SJCRH30 (cell line): ENCODE results near the gene TMEM181. TPM values are rescaled to one million over a fixed set of nuclear protein-coding genes. Genes with fewer than 3 reads are reported as not detected.
"Not testable (repeated sequence)": the region's sequence is repeated elsewhere in the genome, so short reads cannot be mapped to it uniquely, and the experiment has no call there.

Experiments used
- DNase-seq, 2 experiments: peaks; one replicate each; pipeline ENCODE4 v3.0.0-alpha.2; 2015 to 2020
- H3K27ac ChIP-seq: fragments of 250-450 bp; sonication (Bioruptor Pico); 2 replicates; pipeline ENCODE4 v1.5.1; 2020; ENCODE audit warnings: mild to moderate bottlenecking, moderate library complexity
- H3K27me3 ChIP-seq: fragments of 250-450 bp; sonication (Bioruptor Pico); 2 replicates; pipeline ENCODE4 v1.5.1; 2020; ENCODE audit warnings: mild to moderate bottlenecking, moderate library complexity
- H3K36me3 ChIP-seq: fragments of 250-450 bp; sonication (Bioruptor Pico); 2 replicates; pipeline ENCODE4 v1.5.1; 2020; ENCODE audit warnings: mild to moderate bottlenecking, moderate library complexity
- H3K4me1 ChIP-seq: fragments of 250-450 bp; sonication (Bioruptor Pico); 2 replicates; pipeline ENCODE4 v1.5.1; 2020; ENCODE audit warnings: mild to moderate bottlenecking, moderate library complexity
- H3K4me3 ChIP-seq: fragments of 250-450 bp; sonication (Bioruptor Pico); 2 replicates; pipeline ENCODE4 v1.5.1; 2020; ENCODE audit warnings: mild to moderate bottlenecking, moderate library complexity
- H3K9me3 ChIP-seq: fragments of 250-450 bp; sonication (Bioruptor Pico); replicated peaks from 2 replicates; pipeline ENCODE4 v1.5.1; 2020; ENCODE audit warnings: mild to moderate bottlenecking, moderate library complexity
- total RNA-seq: library from RNA; depleted of rRNA; stranded (reverse); fragments of >200 nt; shearing (Covaris generic); gene quantifications from 2 replicates; pipeline ENCODE4 v1.2.3, GENCODE V29; 2014; rRNA removed

Gene TMEM181
- total RNA-seq, result 31.1 and 33.5 TPM in 2 replicates

GRCh38 chr6:158559895-158560835 is at the start of gene TMEM181:
Gene TMEM181 (plus strand): TSS chr6:158560091. CDS start chr6:158560225, 134 bp downstream.
- peak; percentile 76 to 87 for DNase-seq
- Histone ChIP-seq H3K4me3 (peak within 1 kb of the TSS; percentile 86), H3K27me3 (no peaks in the 10 kb centered on the region), H3K4me1 (peaks cover 5% of the 10 kb centered on the region; the same call in 1 of the 2 replicates), H3K27ac (peak within 1 kb of the TSS; percentile 79), H3K36me3 (no peaks in the 10 kb centered on the region), H3K9me3 (no peaks in the 10 kb centered on the region)

GRCh38 chr6:158512809-158513208 is 47.1 kb upstream of the TMEM181 start:
- peaks cover 15% of the 10 kb centered on the region for H3K36me3 ChIP-seq
- DNase-seq, result no peak

GRCh38 chr6:158514176-158514575 is 45.7 kb upstream of the TMEM181 start:
- Histone ChIP-seq H3K27ac (no peak overlapping the region), H3K4me3 (no peak overlapping the region), H3K9me3 (no peaks in the 10 kb centered on the region), H3K4me1 (peaks cover 2% of the 10 kb centered on the region), H3K27me3 (no peaks in the 10 kb centered on the region), H3K36me3 (peaks cover 7% of the 10 kb centered on the region)
- no peak for DNase-seq

More at GRCh38 chr6:158512809-158513208, 47.1 kb upstream of the TMEM181 start:
- Histone ChIP-seq H3K4me1 (no peaks in the 10 kb centered on the region; the same call in none of the 2 replicates), H3K27me3 (no peaks in the 10 kb centered on the region), H3K27ac (no peak overlapping the region), H3K9me3 (no peaks in the 10 kb centered on the region), H3K4me3 (no peak overlapping the region)

GRCh38 chr6:158514991-158515390 is 44.9 kb upstream of the TMEM181 start:
- Histone ChIP-seq H3K4me3 (no peak overlapping the region), H3K36me3 (peaks cover 7% of the 10 kb centered on the region), H3K9me3 (no peaks in the 10 kb centered on the region), H3K4me1 (peaks cover 2% of the 10 kb centered on the region), H3K27ac (no peak overlapping the region), H3K27me3 (no peaks in the 10 kb centered on the region)
- no peak for DNase-seq

GRCh38 chr6:158516098-158516497 is 43.8 kb upstream of the TMEM181 start:
- Histone ChIP-seq H3K4me1 (peaks cover 2% of the 10 kb centered on the region), H3K27ac (no peak overlapping the region), H3K9me3 (no peaks in the 10 kb centered on the region), H3K4me3 (no peak overlapping the region), H3K36me3 (peaks cover 4% of the 10 kb centered on the region), H3K27me3 (no peaks in the 10 kb centered on the region)
- no peak for DNase-seq

- Histone ChIP-seq H3K4me3 (no peak overlapping the region), H3K27me3 (no peaks in the 10 kb centered on the region), H3K4me1 (peaks cover 2% of the 10 kb centered on the region), H3K9me3 (no peaks in the 10 kb centered on the region), H3K27ac (no peak overlapping the region), H3K36me3 (peaks cover 4% of the 10 kb centered on the region)
- no peak for DNase-seq
Measured at GRCh38 chr6:158517038-158517437, 42.9 kb upstream of the TMEM181 start.

- no peak for DNase-seq
- H3K27ac ChIP-seq, result no peak overlapping the region
Measured at GRCh38 chr6:158517581-158517980, 42.3 kb upstream of the TMEM181 start.

GRCh38 chr6:158518191-158519127 is 41.4 kb upstream of the TMEM181 start:
- Histone ChIP-seq H3K4me3 (peak overlapping the region; percentile 28), H3K27ac (no peak overlapping the region), H3K36me3 (no peaks in the 10 kb centered on the region), H3K9me3 (no peaks in the 10 kb centered on the region), H3K27me3 (no peaks in the 10 kb centered on the region), H3K4me1 (peaks cover 2% of the 10 kb centered on the region)
- peak; percentile 60 to 72 for DNase-seq

More at GRCh38 chr6:158517581-158517980, 42.3 kb upstream of the TMEM181 start:
- Histone ChIP-seq H3K4me1 (peaks cover 2% of the 10 kb centered on the region), H3K36me3 (peaks cover 4% of the 10 kb centered on the region), H3K9me3 (no peaks in the 10 kb centered on the region), H3K27me3 (no peaks in the 10 kb centered on the region), H3K4me3 (no peak overlapping the region)

- DNase-seq, result no peak
- Histone ChIP-seq H3K36me3 (no peaks in the 10 kb centered on the region), H3K4me3 (no peak overlapping the region), H3K27ac (no peak overlapping the region), H3K27me3 (no peaks in the 10 kb centered on the region), H3K4me1 (peaks cover 2% of the 10 kb centered on the region), H3K9me3 (no peaks in the 10 kb centered on the region)
Measured at GRCh38 chr6:158519300-158519699, 40.6 kb upstream of the TMEM181 start.

GRCh38 chr6:158519761-158520160 is 40.1 kb upstream of the TMEM181 start:
- no peaks in the 10 kb centered on the region for H3K9me3 ChIP-seq
- no peak overlapping the region for H3K27ac ChIP-seq
- H3K4me3 ChIP-seq, result no peak overlapping the region
- no peaks in the 10 kb centered on the region for H3K27me3 ChIP-seq
- DNase-seq, result no peak
- peaks cover 2% of the 10 kb centered on the region for H3K4me1 ChIP-seq
- H3K36me3 ChIP-seq, result no peaks in the 10 kb centered on the region

GRCh38 chr6:158520975-158521374 is 38.9 kb upstream of the TMEM181 start:
- not testable (repeated sequence) for DNase-seq, H3K4me3 ChIP-seq, H3K4me1 ChIP-seq, H3K9me3 ChIP-seq, H3K36me3 ChIP-seq, H3K27me3 ChIP-seq, H3K27ac ChIP-seq

- no peak for DNase-seq
- Histone ChIP-seq H3K4me1 (peaks cover 2% of the 10 kb centered on the region), H3K9me3 (peaks cover 2% of the 10 kb centered on the region), H3K27ac (no peak overlapping the region), H3K27me3 (no peaks in the 10 kb centered on the region), H3K36me3 (no peaks in the 10 kb centered on the region), H3K4me3 (no peak overlapping the region)
Measured at GRCh38 chr6:158521759-158522158, 38.1 kb upstream of the TMEM181 start.

GRCh38 chr6:158522616-158523015 is 37.3 kb upstream of the TMEM181 start:
- no peak for DNase-seq
- H3K4me3 ChIP-seq, result no peak overlapping the region
- H3K36me3 ChIP-seq, result no peaks in the 10 kb centered on the region
- peaks cover 2% of the 10 kb centered on the region for H3K4me1 ChIP-seq
- no peak overlapping the region for H3K27ac ChIP-seq
- no peaks in the 10 kb centered on the region for H3K27me3 ChIP-seq
- peaks cover 10% of the 10 kb centered on the region for H3K9me3 ChIP-seq

- no peak for DNase-seq
- H3K36me3 ChIP-seq, result no peaks in the 10 kb centered on the region
Measured at GRCh38 chr6:158524311-158524710, 35.6 kb upstream of the TMEM181 start.

GRCh38 chr6:158527858-158528257 is 32.0 kb upstream of the TMEM181 start:
- not testable (repeated sequence) for H3K36me3 ChIP-seq, DNase-seq, H3K4me3 ChIP-seq, H3K27ac ChIP-seq, H3K27me3 ChIP-seq, H3K4me1 ChIP-seq
- H3K9me3 ChIP-seq, result peaks cover 15% of the 10 kb centered on the region

More at GRCh38 chr6:158524311-158524710, 35.6 kb upstream of the TMEM181 start:
- Histone ChIP-seq H3K4me3 (no peak overlapping the region), H3K9me3 (peaks cover 15% of the 10 kb centered on the region), H3K27ac (no peak overlapping the region), H3K27me3 (no peaks in the 10 kb centered on the region), H3K4me1 (no peaks in the 10 kb centered on the region)
